IMR-90 (cell line): ENCODE results near the gene SEC22A. TPM values are rescaled to one million over a fixed set of nuclear protein-coding genes. Genes with fewer than 3 reads are reported as not detected.

ENCODE experiments used
- ATAC-seq: fragments of 200-7000 bp; cut with Tn5 transposase; 2 replicates; pipeline ENCODE4 v1.9.1; 2020; ENCODE audit warnings: low read depth, mild to moderate bottlenecking, moderate library complexity
- BruUV-seq: library from RNA; stranded (reverse); fragments of 400-500 nt; replicated peaks from 2 replicates; lab custom pipeline; 2021; lab: Mats Ljungman, UMichigan
- CTCF ChIA-PET: fragments of 300-600 bp; formaldehyde crosslinking; extraction: SDS; loops from one replicate; lab custom pipeline; 2021; ENCODE audit warnings: antibody characterized with exemption; lab: Yijun Ruan, JAX
- POLR2A ChIA-PET: fragments of 300-600 bp; sonication (Branson Sonifier 250); formaldehyde crosslinking; loops from one replicate; lab custom pipeline; 2022; ENCODE audit warnings: antibody characterized with exemption; ENCODE audit not compliant: unreplicated experiment; lab: Charles Lee
- DNase-seq: peaks from one replicate; pipeline ENCODE4 v3.0.0; 2013
- H2AFZ ChIP-seq: replicated peaks from 2 replicates; pipeline ENCODE3; 2013; ENCODE audit warnings: low read length, mild to moderate bottlenecking; ENCODE audit not compliant: poor library complexity
- H2AK5ac ChIP-seq: 2 replicates; pipeline ENCODE4 v1.6.1; 2013; ENCODE audit warnings: low read depth, low read length, inconsistent platforms
- H2AK9ac ChIP-seq: replicated peaks from 2 replicates; pipeline ENCODE3; 2013; ENCODE audit warnings: mild to moderate bottlenecking, low read depth, low read length, moderate library complexity; ENCODE audit not compliant: poor library complexity
- H2BK120ac ChIP-seq: 2 replicates; pipeline ENCODE4 v1.6.1; 2013; ENCODE audit warnings: low read depth, low read length, inconsistent platforms
- H2BK15ac ChIP-seq: 3 replicates; pipeline ENCODE4 v1.6.1; 2013; ENCODE audit warnings: low read depth, low read length, inconsistent platforms
- H2BK20ac ChIP-seq: 2 replicates; pipeline ENCODE4 v1.6.1; 2013; ENCODE audit warnings: low read depth, mild to moderate bottlenecking, inconsistent platforms, low read length, moderate library complexity
- H2BK5ac ChIP-seq: 2 replicates; pipeline ENCODE4 v1.6.1; 2013; ENCODE audit warnings: mild to moderate bottlenecking, low read depth, low read length, inconsistent platforms; ENCODE audit not compliant: poor library complexity, severe bottlenecking
- H3K14ac ChIP-seq: replicated peaks from 2 replicates; pipeline ENCODE4 v1.6.1; 2013; ENCODE audit warnings: low read depth, low read length, inconsistent platforms
- H3K18ac ChIP-seq: 2 replicates; pipeline ENCODE4 v1.6.1; 2013; ENCODE audit warnings: low read depth, low read length, control low read depth
- H3K23ac ChIP-seq: 2 replicates; pipeline ENCODE4 v1.6.1; 2013; ENCODE audit warnings: low read depth, low read length, inconsistent platforms
- H3K27ac ChIP-seq: 2 replicates; pipeline ENCODE4 v1.5.1; 2013; ENCODE audit warnings: mild to moderate bottlenecking, control low read depth, low read length; ENCODE audit not compliant: insufficient read depth
- H3K27me3 ChIP-seq: 2 replicates; pipeline ENCODE4 v1.6.1; 2013; ENCODE audit warnings: low read length; ENCODE audit not compliant: control insufficient read depth, insufficient read depth
- H3K36me3 ChIP-seq: 2 replicates; pipeline ENCODE4 v1.6.1; 2013; ENCODE audit warnings: low read length, mixed read lengths; ENCODE audit not compliant: control insufficient read depth, insufficient read depth
- H3K4ac ChIP-seq: 2 replicates; pipeline ENCODE4 v1.6.1; 2013; ENCODE audit warnings: low read depth, low read length, inconsistent platforms
- H3K4me1 ChIP-seq: 2 replicates; pipeline ENCODE4 v1.6.1; 2013; ENCODE audit warnings: low read length, mixed read lengths; ENCODE audit not compliant: control insufficient read depth, insufficient read depth
- H3K4me2 ChIP-seq: 2 replicates; pipeline ENCODE4 v1.6.1; 2013; ENCODE audit warnings: low read depth, mild to moderate bottlenecking, control low read depth, low read length, moderate library complexity
- H3K4me3 ChIP-seq: 2 replicates; pipeline ENCODE4 v1.5.1; 2013; ENCODE audit warnings: low read depth, mild to moderate bottlenecking, control low read depth, low read length, moderate library complexity; ENCODE audit not compliant: insufficient read depth
- H3K56ac ChIP-seq: 2 replicates; pipeline ENCODE4 v1.6.1; 2013; ENCODE audit warnings: low read length, inconsistent platforms; ENCODE audit not compliant: insufficient read depth; ENCODE audit errors: extremely low read depth
- H3K79me1 ChIP-seq, 2 experiments: 2 replicates each; pipeline ENCODE4 v1.6.1; 2013; ENCODE audit warnings: low read length in 2 of 2, inconsistent platforms in 1 of 2, low read depth in 1 of 2
- H3K9ac ChIP-seq: 2 replicates; pipeline ENCODE4 v1.6.1; 2013; ENCODE audit warnings: low read depth, low read length, control low read depth
- H3K9me1 ChIP-seq: 2 replicates; pipeline ENCODE4 v1.6.1; 2013; ENCODE audit warnings: low read length, inconsistent platforms; ENCODE audit not compliant: insufficient read depth
- H3K9me3 ChIP-seq: 2 replicates; pipeline ENCODE4 v1.6.1; 2013; ENCODE audit warnings: low read length; ENCODE audit not compliant: control insufficient read depth, insufficient read depth
- H4K20me1 ChIP-seq: 2 replicates; pipeline ENCODE4 v1.6.1; 2013; ENCODE audit warnings: low read length, inconsistent platforms; ENCODE audit not compliant: insufficient read depth
- H4K5ac ChIP-seq: 2 replicates; pipeline ENCODE4 v1.6.1; 2013; ENCODE audit warnings: mild to moderate bottlenecking, low read depth, low read length, control low read depth
- H4K8ac ChIP-seq, 2 experiments: 2 replicates each; pipeline ENCODE4 v1.6.1; 2013; ENCODE audit warnings: low read depth in 2 of 2, low read length in 2 of 2, control low read depth in 1 of 2, inconsistent platforms in 1 of 2
- H4K91ac ChIP-seq: 2 replicates; pipeline ENCODE4 v1.6.1; 2013; ENCODE audit warnings: low read depth, low read length, inconsistent platforms; ENCODE audit not compliant: insufficient read depth
- BHLHE40 ChIP-seq: fragments of 150-350 bp; IDR thresholded peaks from 2 replicates; pipeline ENCODE4 v1.6.1; 2016; ENCODE audit warnings: mild to moderate bottlenecking, low read depth, low read length
- CEBPB ChIP-seq: IDR thresholded peaks from 2 replicates; pipeline ENCODE4 v1.6.1; 2012; ENCODE audit warnings: low read depth, low read length, improper control_type of control experiment
- CHD1 ChIP-seq: IDR thresholded peaks from 2 replicates; pipeline ENCODE4 v1.6.1; 2012; ENCODE audit warnings: low read depth, low read length, improper control_type of control experiment
- FOS ChIP-seq: fragments of 150-350 bp; IDR thresholded peaks from 2 replicates; pipeline ENCODE4 v1.6.1; 2016; ENCODE audit warnings: low read depth, low read length
- MAFK ChIP-seq: IDR thresholded peaks from 2 replicates; pipeline ENCODE4 v1.6.1; 2012; ENCODE audit warnings: low read depth, low read length, improper control_type of control experiment
- MAZ ChIP-seq: IDR thresholded peaks from 2 replicates; pipeline ENCODE4 v1.6.1; 2012; ENCODE audit warnings: low read depth, mild to moderate bottlenecking, low read length, improper control_type of control experiment, moderate library complexity, borderline replicate concordance
- MXI1 ChIP-seq: IDR thresholded peaks from 2 replicates; pipeline ENCODE4 v1.6.1; 2012; ENCODE audit warnings: low read depth, mild to moderate bottlenecking, low read length, moderate library complexity, borderline replicate concordance
- NFE2L2 ChIP-seq: fragments of 150-350 bp; IDR thresholded peaks from 2 replicates; pipeline ENCODE4 v1.6.1; 2016; ENCODE audit warnings: low read depth, mild to moderate bottlenecking, low read length
- POLR2A ChIP-seq: IDR thresholded peaks from 2 replicates; pipeline ENCODE4 v1.6.1; 2012; ENCODE audit warnings: mild to moderate bottlenecking, low read depth, low read length
- RAD21 ChIP-seq: IDR thresholded peaks from 2 replicates; pipeline ENCODE4 v1.6.1; 2012; ENCODE audit warnings: low read length, improper control_type of control experiment
- RCOR1 ChIP-seq: IDR thresholded peaks from 2 replicates; pipeline ENCODE4 v1.6.1; 2012; ENCODE audit warnings: mild to moderate bottlenecking, low read length, improper control_type of control experiment; ENCODE audit not compliant: insufficient replicate concordance
- RFX5 ChIP-seq: IDR thresholded peaks from 2 replicates; pipeline ENCODE4 v1.8.0; 2012; ENCODE audit warnings: low read depth, mild to moderate bottlenecking, low read length, moderate library complexity
- SMC3 ChIP-seq: fragments of 150-350 bp; IDR thresholded peaks from 2 replicates; pipeline ENCODE4 v1.6.1; 2016; ENCODE audit warnings: low read depth, mild to moderate bottlenecking, antibody characterized with exemption, low read length, moderate library complexity
- USF2 ChIP-seq: fragments of 150-350 bp; IDR thresholded peaks from 2 replicates; pipeline ENCODE4 v1.6.1; 2017; ENCODE audit warnings: mild to moderate bottlenecking, antibody characterized with exemption, low read length, low read depth
- WGBS, 2 experiments: methylation state at CpG; one replicate each; pipeline versions ENCODE4 v1.1.5 to v1.1.7; 2013; ENCODE audit warnings: missing lambda C conversion rate in 2 of 2; ENCODE audit not compliant: insufficient read length in 1 of 2; ENCODE audit errors: extremely low coverage in 2 of 2; 5-methylcytosine and 5-hydroxymethylcytosine counted together
- dilution Hi-C: fragments of 300-500 bp; cut with HindIII; formaldehyde crosslinking; loops from one replicate; pipeline ENCODE4 v1.14.3; 2018; ENCODE audit warnings: low sequenced_read_pairs; ENCODE audit not compliant: unreplicated experiment
- in situ Hi-C: fragments of 300-500 bp; cut with MboI; formaldehyde crosslinking; loops from 3 replicates; pipeline ENCODE4 v1.14.3; 2019; ENCODE audit warnings: low sequenced_read_pairs, inconsistent platforms, mixed read lengths
- intact Hi-C: fragments of 100-400 bp; cut with micrococcal nuclease; formaldehyde crosslinking; loops from 2 replicates; pipeline ENCODE4 v1.10.0; 2022
- polyA plus RNA-seq, 3 experiments: library from polyadenylated mRNA; depleted of rRNA; stranded (reverse); fragments of >200 nt; gene quantifications; 2 replicates each; pipeline ENCODE4 v1.2.3, GENCODE V29; 2012; ENCODE audit warnings: low replicate concordance in 1 of 3
- total RNA-seq: library from RNA; depleted of rRNA; stranded (reverse); fragments of >200 nt; gene quantifications from 2 replicates; pipeline ENCODE4 v1.2.3, GENCODE V29; 2012
- TF ChIP-seq, protein P1 (sequence below): fragments of 150-350 bp; IDR thresholded peaks from 2 replicates; pipeline ENCODE4 v1.6.1; 2016; ENCODE audit warnings: low read depth, mild to moderate bottlenecking, low read length, moderate library complexity, borderline replicate concordance
- TF ChIP-seq, protein P2 (sequence below): conservative IDR thresholded peaks from 2 replicates; pipeline ENCODE4 v1.5.1; 2012; ENCODE audit warnings: mild to moderate bottlenecking, low read depth, low read length, improper control_type of control experiment

SEC22A gene
- total and polyA plus RNA-seq, 2 of the 4 experiments (the other 2 are of a cell fraction) = 17.5 to 36.0 TPM

DNA sequence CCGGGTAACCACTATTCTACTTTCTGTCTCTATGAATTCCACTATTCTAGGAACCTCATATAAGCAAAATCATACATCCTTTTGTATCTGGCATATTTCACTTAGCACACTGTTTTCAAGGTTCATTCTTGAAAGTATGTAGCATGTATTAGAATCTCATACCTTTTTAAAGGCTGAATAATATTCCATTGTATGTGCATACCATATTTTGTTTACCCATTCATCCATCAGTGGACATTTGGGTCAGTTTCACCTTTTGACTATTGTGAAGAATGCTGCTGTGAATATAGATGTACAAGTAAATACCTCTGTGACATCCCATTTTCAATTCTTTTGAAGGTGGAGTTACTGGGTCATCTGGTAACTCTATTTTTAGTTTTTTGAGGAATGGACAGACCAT is 36.6 kb upstream of the SEC22A start:
- no TSS peak for BruUV-seq
- Histone ChIP-seq H3K56ac (no peak overlapping the region), H4K91ac (no peak overlapping the region), H3K27me3 (no peaks in the 10 kb centered on the region), H4K8ac (no peak overlapping the region), H2BK15ac (no peak overlapping the region), H2AFZ (no peak overlapping the region), H4K5ac (no peak overlapping the region), H3K23ac (no peak overlapping the region), H3K4me3 (no peak overlapping the region), H3K14ac (no peak overlapping the region), H3K9me1 (peaks cover 15% of the 10 kb centered on the region; the same call in 1 of the 2 replicates), H3K9me3 (no peaks in the 10 kb centered on the region), H3K4me2 (no peak overlapping the region), H3K4me1 (peaks cover 5% of the 10 kb centered on the region; the same call in 1 of the 2 replicates), H3K79me1 (no peaks in the 10 kb centered on the region), H3K27ac (no peak overlapping the region), H2AK9ac (no peak overlapping the region), H4K20me1 (no peaks in the 10 kb centered on the region), H3K4ac (no peak overlapping the region), H3K18ac (no peak overlapping the region), H2AK5ac (no peak overlapping the region), H2BK20ac (no peak overlapping the region), H2BK120ac (no peak overlapping the region), H2BK5ac (no peak overlapping the region), H3K9ac (no peak overlapping the region), H3K36me3 (peaks cover 31% of the 10 kb centered on the region)
- intact Hi-C loops = no loop called here
- no peak for ATAC-seq
- CTCF ChIA-PET = no interaction called here
- no peak for DNase-seq
- in situ Hi-C loops = no loop called here
- POLR2A ChIA-PET = no interaction called here
- WGBS, 2 experiments = no CpG with 5 or more reads among the region's 1 CpG
- TF ChIP-seq BHLHE40 (no peak), SMC3 (no peak), USF2 (no peak), MAZ (no peak), RFX5 (no peak), FOS (no peak), CHD1 (no peak), MAFK (no peak), RAD21 (no peak), NFE2L2 (no peak), POLR2A (no peak), RCOR1 (no peak), MXI1 (no peak), CEBPB (no peak)
- TF ChIP-seq, protein P1, sequence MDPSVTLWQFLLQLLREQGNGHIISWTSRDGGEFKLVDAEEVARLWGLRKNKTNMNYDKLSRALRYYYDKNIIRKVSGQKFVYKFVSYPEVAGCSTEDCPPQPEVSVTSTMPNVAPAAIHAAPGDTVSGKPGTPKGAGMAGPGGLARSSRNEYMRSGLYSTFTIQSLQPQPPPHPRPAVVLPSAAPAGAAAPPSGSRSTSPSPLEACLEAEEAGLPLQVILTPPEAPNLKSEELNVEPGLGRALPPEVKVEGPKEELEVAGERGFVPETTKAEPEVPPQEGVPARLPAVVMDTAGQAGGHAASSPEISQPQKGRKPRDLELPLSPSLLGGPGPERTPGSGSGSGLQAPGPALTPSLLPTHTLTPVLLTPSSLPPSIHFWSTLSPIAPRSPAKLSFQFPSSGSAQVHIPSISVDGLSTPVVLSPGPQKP = no peak
- TF ChIP-seq, protein P2, sequence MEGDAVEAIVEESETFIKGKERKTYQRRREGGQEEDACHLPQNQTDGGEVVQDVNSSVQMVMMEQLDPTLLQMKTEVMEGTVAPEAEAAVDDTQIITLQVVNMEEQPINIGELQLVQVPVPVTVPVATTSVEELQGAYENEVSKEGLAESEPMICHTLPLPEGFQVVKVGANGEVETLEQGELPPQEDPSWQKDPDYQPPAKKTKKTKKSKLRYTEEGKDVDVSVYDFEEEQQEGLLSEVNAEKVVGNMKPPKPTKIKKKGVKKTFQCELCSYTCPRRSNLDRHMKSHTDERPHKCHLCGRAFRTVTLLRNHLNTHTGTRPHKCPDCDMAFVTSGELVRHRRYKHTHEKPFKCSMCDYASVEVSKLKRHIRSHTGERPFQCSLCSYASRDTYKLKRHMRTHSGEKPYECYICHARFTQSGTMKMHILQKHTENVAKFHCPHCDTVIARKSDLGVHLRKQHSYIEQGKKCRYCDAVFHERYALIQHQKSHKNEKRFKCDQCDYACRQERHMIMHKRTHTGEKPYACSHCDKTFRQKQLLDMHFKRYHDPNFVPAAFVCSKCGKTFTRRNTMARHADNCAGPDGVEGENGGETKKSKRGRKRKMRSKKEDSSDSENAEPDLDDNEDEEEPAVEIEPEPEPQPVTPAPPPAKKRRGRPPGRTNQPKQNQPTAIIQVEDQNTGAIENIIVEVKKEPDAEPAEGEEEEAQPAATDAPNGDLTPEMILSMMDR = no peak
- dilution Hi-C loops = no loop called here
